ENCODE data around the gene MAP3K19. TPM values are rescaled to one million over a fixed set of nuclear protein-coding genes. Genes with fewer than 3 reads are reported as not detected.
"Not testable (repeated sequence)": the region's sequence is repeated elsewhere in the genome, so short reads cannot be mapped to it uniquely, and the experiment has no call there.

Gene MAP3K19
- total RNA-seq, 1 donor from 2014 or later: 1.1 TPM

GRCh38 chr2:135093193-135093592 is 45.9 kb upstream of the MAP3K19 start:
- Mint-ChIP-seq H3K9me3 (no peaks in the 10 kb centered on the region), H3K27ac (no peak overlapping the region), H3K4me3 (no peak overlapping the region), H3K4me1 (ENCODE audit: unreplicated experiment) (no peaks in the 10 kb centered on the region), H3K27me3 (no peaks in the 10 kb centered on the region), H3K36me3 (peaks cover 29% of the 10 kb centered on the region)
- no peak for DNase-seq (ENCODE audit: extremely low spot score, unreplicated experiment)
- no peak for TF ChIP-seq CTCF (conservative IDR thresholded peaks at IDR 0.05)

- no peak overlapping the region for H3K4me3 Mint-ChIP-seq
- DNase-seq (ENCODE audit: extremely low spot score, unreplicated experiment): no peak
- H3K27me3 Mint-ChIP-seq: no peaks in the 10 kb centered on the region
- H3K27ac Mint-ChIP-seq: no peak overlapping the region
- H3K36me3 Mint-ChIP-seq: peaks cover 34% of the 10 kb centered on the region
- H3K4me1 Mint-ChIP-seq (ENCODE audit: unreplicated experiment): no peaks in the 10 kb centered on the region
- no peak for TF ChIP-seq CTCF (conservative IDR thresholded peaks at IDR 0.05)
- H3K9me3 Mint-ChIP-seq: no peaks in the 10 kb centered on the region
Observed at GRCh38 chr2:135091681-135092080, 44.4 kb upstream of the MAP3K19 start.

GRCh38 chr2:135089597-135089996 is 42.4 kb upstream of the MAP3K19 start:
- not testable (repeated sequence) for H3K9me3 Mint-ChIP-seq; H3K4me1 Mint-ChIP-seq (ENCODE audit: unreplicated experiment); H3K27ac Mint-ChIP-seq; DNase-seq (ENCODE audit: extremely low spot score, unreplicated experiment); H3K4me3 Mint-ChIP-seq; H3K27me3 Mint-ChIP-seq
- peaks cover 27% of the 10 kb centered on the region for H3K36me3 Mint-ChIP-seq

DNA sequence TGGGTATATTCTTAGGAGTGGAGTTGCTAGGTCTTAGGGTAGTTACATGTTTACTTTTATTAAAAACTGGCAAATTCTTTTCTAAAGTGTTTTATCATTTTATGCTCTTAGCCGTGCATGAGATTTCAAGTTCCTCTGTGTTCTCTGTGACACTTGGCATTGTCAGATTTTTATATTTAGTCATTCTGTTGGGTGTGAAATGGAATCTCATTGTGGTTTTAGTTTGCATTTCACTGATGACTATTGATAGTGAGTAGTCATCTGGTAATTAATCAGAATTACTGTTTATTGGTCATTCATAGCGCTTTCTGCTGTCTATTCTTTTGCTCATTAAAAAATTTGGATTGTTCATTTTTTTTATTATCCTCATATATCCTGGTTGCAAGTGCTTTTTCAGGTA is 39.0 kb upstream of the MAP3K19 start:
- peaks cover 29% of the 10 kb centered on the region for H3K36me3 Mint-ChIP-seq
- H3K27ac Mint-ChIP-seq: no peak overlapping the region
- no peak for TF ChIP-seq CTCF (conservative IDR thresholded peaks at IDR 0.05)
- no peak for DNase-seq (ENCODE audit: extremely low spot score, unreplicated experiment)
- no peaks in the 10 kb centered on the region for H3K9me3 Mint-ChIP-seq
- H3K27me3 Mint-ChIP-seq: no peaks in the 10 kb centered on the region
- no peaks in the 10 kb centered on the region for H3K4me1 Mint-ChIP-seq (ENCODE audit: unreplicated experiment)
- no peak overlapping the region for H3K4me3 Mint-ChIP-seq

GRCh38 chr2:135078417-135078816 is 31.2 kb upstream of the MAP3K19 start:
- Mint-ChIP-seq H3K36me3 (peaks cover 48% of the 10 kb centered on the region), H3K27ac (no peak overlapping the region), H3K4me3 (no peak overlapping the region), H3K27me3 (no peaks in the 10 kb centered on the region), H3K9me3 (peaks cover 17% of the 10 kb centered on the region), H3K4me1 (ENCODE audit: unreplicated experiment) (no peaks in the 10 kb centered on the region)
- no peak for TF ChIP-seq CTCF (conservative IDR thresholded peaks at IDR 0.05)
- no peak for DNase-seq (ENCODE audit: extremely low spot score, unreplicated experiment)

GRCh38 chr2:135076556-135076955 is 29.3 kb upstream of the MAP3K19 start:
- Mint-ChIP-seq H3K4me1 (ENCODE audit: unreplicated experiment) (no peaks in the 10 kb centered on the region), H3K27ac (no peak overlapping the region), H3K9me3 (peaks cover 23% of the 10 kb centered on the region), H3K36me3 (peaks cover 58% of the 10 kb centered on the region), H3K27me3 (no peaks in the 10 kb centered on the region), H3K4me3 (no peak overlapping the region)
- no peak for DNase-seq (ENCODE audit: extremely low spot score, unreplicated experiment)
- TF ChIP-seq CTCF (conservative IDR thresholded peaks at IDR 0.05): no peak
